ENCODE measurements around the gene C1GALT1. TPM values are rescaled to one million over a fixed set of nuclear protein-coding genes. Genes with fewer than 3 reads are reported as not detected.
"Not testable (repeated sequence)": the region's sequence is repeated elsewhere in the genome, so short reads cannot be mapped to it uniquely, and the experiment has no call there.

Gene C1GALT1
- total RNA-seq, 1 donor from 2014 or later: 8.4 TPM

DNA sequence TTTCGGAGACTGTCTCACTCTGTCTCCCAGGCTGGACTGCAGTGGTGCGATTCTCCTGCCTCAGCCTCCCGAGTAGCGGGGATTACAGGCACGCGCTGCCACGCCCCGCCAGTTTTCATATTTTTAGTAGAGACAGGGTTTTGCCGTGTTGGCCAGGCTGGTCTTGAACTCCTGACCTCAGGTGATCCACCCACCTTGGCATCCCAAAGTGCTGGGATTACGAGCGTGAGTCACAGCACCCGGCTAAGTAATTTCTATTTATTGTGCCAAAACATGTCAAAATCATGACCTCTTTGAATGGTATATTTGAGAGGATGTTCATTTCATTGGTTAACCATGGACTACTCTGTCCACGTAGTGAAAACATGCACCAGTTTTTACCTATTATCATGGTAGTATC is 62.9 kb downstream of the C1GALT1 start:
- not testable (repeated sequence) for H3K9me3 ChIP-seq (ENCODE audit: control insufficient read depth in 3 of 3, low read length in 3 of 3); H3K27ac ChIP-seq (ENCODE audit: low read depth, low read length); H3K36me3 ChIP-seq (ENCODE audit: control insufficient read depth in 3 of 3, insufficient read depth in 3 of 3, low read length in 3 of 3); H3K4me1 ChIP-seq (ENCODE audit: control insufficient read depth in 3 of 3, insufficient read depth in 3 of 3, low read length in 3 of 3); H3K4me3 ChIP-seq (ENCODE audit: low read length in 3 of 3); H3K27me3 ChIP-seq (ENCODE audit: control insufficient read depth in 3 of 3, insufficient read depth in 3 of 3, low read length in 3 of 3); H3K9ac ChIP-seq (ENCODE audit: low read depth in 1 of 3, low read length in 3 of 3)

DNA sequence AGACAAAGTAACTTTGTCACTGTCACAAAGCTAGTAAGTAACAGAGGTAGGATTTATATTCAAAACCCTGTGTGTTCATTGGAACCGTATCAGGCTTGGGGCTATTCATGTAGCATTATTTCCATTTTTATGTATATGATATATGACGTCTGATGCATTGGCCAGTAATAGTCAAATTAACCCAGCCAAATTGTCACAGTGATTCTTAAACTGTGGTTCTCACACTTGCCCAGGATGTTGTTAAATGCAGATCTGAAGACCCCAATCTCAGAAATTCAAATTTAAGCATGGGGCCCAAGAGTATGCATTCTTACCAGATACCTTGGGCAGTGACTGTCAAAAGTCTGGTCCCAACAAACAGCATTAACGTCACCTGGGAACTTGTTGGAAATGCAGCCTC is 63.9 kb downstream of the C1GALT1 start:
- no peaks in the 10 kb centered on the region for H3K36me3 ChIP-seq (ENCODE audit: control insufficient read depth in 3 of 3, insufficient read depth in 3 of 3, low read length in 3 of 3)
- no peak overlapping the region for H3K9ac ChIP-seq (ENCODE audit: low read depth in 1 of 3, low read length in 3 of 3)

DNA sequence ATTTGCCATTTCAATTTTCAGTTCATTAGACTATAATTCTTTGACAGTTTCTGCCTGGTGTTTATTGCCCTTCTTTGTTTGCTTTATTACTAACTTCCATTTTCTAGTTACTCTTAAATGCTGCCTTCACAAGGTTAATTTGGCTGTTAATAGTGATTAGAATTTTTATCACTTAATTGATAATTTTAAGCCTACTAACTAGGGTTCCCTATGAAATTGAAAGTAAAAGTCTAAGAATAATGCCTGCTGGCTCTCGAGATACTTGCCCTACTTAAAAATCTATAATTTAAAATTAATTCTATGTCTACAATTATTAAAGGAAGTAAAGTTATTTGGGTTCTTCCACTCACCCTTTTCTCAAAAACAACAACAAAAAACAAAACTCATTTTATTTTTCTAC is 65.3 kb downstream of the C1GALT1 start:
- no peak overlapping the region for H3K4me3 ChIP-seq (ENCODE audit: low read length in 3 of 3)
- H3K9ac ChIP-seq (ENCODE audit: low read depth in 1 of 3, low read length in 3 of 3): no peak overlapping the region
- H3K36me3 ChIP-seq (ENCODE audit: control insufficient read depth in 3 of 3, insufficient read depth in 3 of 3, low read length in 3 of 3): no peaks in the 10 kb centered on the region
- no peaks in the 10 kb centered on the region for H3K9me3 ChIP-seq (ENCODE audit: control insufficient read depth in 3 of 3, low read length in 3 of 3)
- no peaks in the 10 kb centered on the region for H3K27me3 ChIP-seq (ENCODE audit: control insufficient read depth in 3 of 3, insufficient read depth in 3 of 3, low read length in 3 of 3)
- H3K27ac ChIP-seq (ENCODE audit: low read depth, low read length): no peak overlapping the region
- no peaks in the 10 kb centered on the region for H3K4me1 ChIP-seq (ENCODE audit: control insufficient read depth in 3 of 3, insufficient read depth in 3 of 3, low read length in 3 of 3)

More for the DNA sequence above, 63.9 kb downstream of the C1GALT1 start:
- Histone ChIP-seq H3K4me1 (ENCODE audit: control insufficient read depth in 3 of 3, insufficient read depth in 3 of 3, low read length in 3 of 3) (no peaks in the 10 kb centered on the region), H3K27ac (ENCODE audit: low read depth, low read length) (no peak overlapping the region), H3K9me3 (ENCODE audit: control insufficient read depth in 3 of 3, low read length in 3 of 3) (no peaks in the 10 kb centered on the region), H3K4me3 (ENCODE audit: low read length in 3 of 3) (no peak overlapping the region), H3K27me3 (ENCODE audit: control insufficient read depth in 3 of 3, insufficient read depth in 3 of 3, low read length in 3 of 3) (no peaks in the 10 kb centered on the region)

DNA sequence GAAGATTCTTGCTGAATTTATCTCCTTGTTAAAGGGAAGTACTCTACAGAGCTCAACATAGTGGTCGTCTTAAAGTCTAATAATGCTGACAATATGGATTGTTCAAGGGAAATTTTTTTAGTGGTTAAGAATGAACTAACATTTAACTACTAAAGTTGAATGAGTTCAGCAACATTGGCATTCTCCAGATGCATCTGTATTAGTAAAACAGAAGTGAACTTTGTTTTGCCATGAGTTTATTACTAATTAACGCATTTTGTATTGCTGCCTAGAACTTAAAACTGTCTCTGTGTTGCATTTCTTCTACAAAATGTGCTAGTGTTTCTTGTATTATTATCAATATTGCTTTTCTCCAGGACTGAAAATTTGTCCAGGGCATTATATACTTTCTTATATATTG is 67.5 kb downstream of the C1GALT1 start:
- H3K4me3 ChIP-seq (ENCODE audit: low read length in 3 of 3): no peak overlapping the region
- no peaks in the 10 kb centered on the region for H3K36me3 ChIP-seq (ENCODE audit: control insufficient read depth in 3 of 3, insufficient read depth in 3 of 3, low read length in 3 of 3)
- H3K27ac ChIP-seq (ENCODE audit: low read depth, low read length): no peak overlapping the region
- no peaks in the 10 kb centered on the region for H3K9me3 ChIP-seq (ENCODE audit: control insufficient read depth in 3 of 3, low read length in 3 of 3)
- no peaks in the 10 kb centered on the region for H3K27me3 ChIP-seq (ENCODE audit: control insufficient read depth in 3 of 3, insufficient read depth in 3 of 3, low read length in 3 of 3)
- no peak overlapping the region for H3K9ac ChIP-seq (ENCODE audit: low read depth in 1 of 3, low read length in 3 of 3)
- H3K4me1 ChIP-seq (ENCODE audit: control insufficient read depth in 3 of 3, insufficient read depth in 3 of 3, low read length in 3 of 3): no peaks in the 10 kb centered on the region

DNA sequence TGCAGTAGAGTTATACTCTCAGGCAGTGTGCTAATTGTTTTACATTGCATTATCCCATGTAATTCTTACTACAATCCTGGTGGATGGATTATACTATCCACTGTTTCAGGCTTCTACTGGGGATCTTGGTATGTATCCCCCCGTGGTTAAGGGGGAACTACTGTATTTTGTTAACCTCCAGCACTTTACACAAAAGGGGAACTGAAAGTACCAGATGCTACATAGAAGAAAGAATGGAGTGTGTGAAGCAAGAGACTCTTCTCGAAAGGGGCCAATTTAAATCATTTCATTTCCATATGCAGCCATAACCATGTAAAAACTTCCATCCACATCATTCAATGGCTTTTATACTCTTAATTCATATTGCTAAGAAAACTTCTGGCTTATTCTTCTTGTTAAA is 69.4 kb downstream of the C1GALT1 start:
- no peak overlapping the region for H3K27ac ChIP-seq (ENCODE audit: low read depth, low read length)
- H3K27me3 ChIP-seq (ENCODE audit: control insufficient read depth in 3 of 3, insufficient read depth in 3 of 3, low read length in 3 of 3): no peaks in the 10 kb centered on the region
- no peaks in the 10 kb centered on the region for H3K9me3 ChIP-seq (ENCODE audit: control insufficient read depth in 3 of 3, low read length in 3 of 3)
- H3K4me1 ChIP-seq (ENCODE audit: control insufficient read depth in 3 of 3, insufficient read depth in 3 of 3, low read length in 3 of 3): peaks cover 0 to under 1% (median under 1%) of the 10 kb centered on the region in 3 donors
- no peak overlapping the region for H3K4me3 ChIP-seq (ENCODE audit: low read length in 3 of 3)
- H3K9ac ChIP-seq (ENCODE audit: low read depth in 1 of 3, low read length in 3 of 3): no peak overlapping the region
- no peaks in the 10 kb centered on the region for H3K36me3 ChIP-seq (ENCODE audit: control insufficient read depth in 3 of 3, insufficient read depth in 3 of 3, low read length in 3 of 3)

DNA sequence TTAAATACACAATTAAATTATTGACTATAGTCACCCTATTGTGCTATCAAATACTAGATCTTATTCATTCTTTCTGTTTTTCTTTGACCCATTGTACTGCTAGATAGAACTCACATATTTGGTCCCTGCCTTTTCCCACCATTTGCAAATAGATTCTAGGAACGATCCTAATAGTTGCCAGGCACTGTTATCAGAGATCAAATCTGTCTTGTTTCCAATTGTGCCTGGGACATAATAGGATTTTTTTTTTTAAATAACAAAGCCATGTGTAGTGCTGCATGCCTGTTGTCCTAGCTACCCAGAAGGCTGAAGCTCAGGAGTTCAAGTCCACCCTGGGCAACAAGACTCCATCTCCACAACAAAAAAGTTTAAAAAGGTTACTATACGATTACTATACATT is 72.0 kb downstream of the C1GALT1 start:
- H3K4me1 ChIP-seq (ENCODE audit: control insufficient read depth in 3 of 3, insufficient read depth in 3 of 3, low read length in 3 of 3): peaks cover 7 to 8% (median 8%) of the 10 kb centered on the region in 3 donors
- H3K9me3 ChIP-seq (ENCODE audit: control insufficient read depth in 3 of 3, low read length in 3 of 3): no peaks in the 10 kb centered on the region
- H3K9ac ChIP-seq (ENCODE audit: low read depth in 1 of 3, low read length in 3 of 3): no peak overlapping the region
- no peaks in the 10 kb centered on the region for H3K36me3 ChIP-seq (ENCODE audit: control insufficient read depth in 3 of 3, insufficient read depth in 3 of 3, low read length in 3 of 3)
- no peak overlapping the region for H3K4me3 ChIP-seq (ENCODE audit: low read length in 3 of 3)
- H3K27me3 ChIP-seq (ENCODE audit: control insufficient read depth in 3 of 3, insufficient read depth in 3 of 3, low read length in 3 of 3): no peaks in the 10 kb centered on the region
- H3K27ac ChIP-seq (ENCODE audit: low read depth, low read length): no peak overlapping the region

DNA sequence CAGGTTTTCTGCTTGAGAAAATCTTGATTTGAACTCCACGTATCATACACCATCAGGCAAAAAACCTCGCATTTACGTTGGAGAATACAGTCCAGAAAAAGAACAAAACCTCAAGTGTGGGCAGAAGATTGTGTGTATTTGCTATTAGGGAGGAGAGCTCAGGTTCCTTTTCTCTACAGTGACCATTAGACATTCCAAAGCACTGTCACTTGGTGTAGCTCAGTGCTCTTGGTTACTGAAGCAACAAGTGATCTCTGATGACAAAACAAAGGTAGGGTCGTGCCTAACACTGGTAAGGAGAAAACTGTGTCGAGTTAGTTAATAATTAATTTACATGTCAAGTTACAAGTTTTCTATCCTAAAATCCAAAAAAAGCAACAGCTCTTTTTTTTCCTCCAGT is 72.6 kb downstream of the C1GALT1 start:
- no peak overlapping the region for H3K27ac ChIP-seq (ENCODE audit: low read depth, low read length)
- H3K9me3 ChIP-seq (ENCODE audit: control insufficient read depth in 3 of 3, low read length in 3 of 3): no peaks in the 10 kb centered on the region
- no peaks in the 10 kb centered on the region for H3K27me3 ChIP-seq (ENCODE audit: control insufficient read depth in 3 of 3, insufficient read depth in 3 of 3, low read length in 3 of 3)
- no peaks in the 10 kb centered on the region for H3K36me3 ChIP-seq (ENCODE audit: control insufficient read depth in 3 of 3, insufficient read depth in 3 of 3, low read length in 3 of 3)
- H3K9ac ChIP-seq (ENCODE audit: low read depth in 1 of 3, low read length in 3 of 3): no peak overlapping the region
- H3K4me3 ChIP-seq (ENCODE audit: low read length in 3 of 3): no peak overlapping the region
- H3K4me1 ChIP-seq (ENCODE audit: control insufficient read depth in 3 of 3, insufficient read depth in 3 of 3, low read length in 3 of 3): peaks cover 7 to 8% (median 8%) of the 10 kb centered on the region in 3 donors

DNA sequence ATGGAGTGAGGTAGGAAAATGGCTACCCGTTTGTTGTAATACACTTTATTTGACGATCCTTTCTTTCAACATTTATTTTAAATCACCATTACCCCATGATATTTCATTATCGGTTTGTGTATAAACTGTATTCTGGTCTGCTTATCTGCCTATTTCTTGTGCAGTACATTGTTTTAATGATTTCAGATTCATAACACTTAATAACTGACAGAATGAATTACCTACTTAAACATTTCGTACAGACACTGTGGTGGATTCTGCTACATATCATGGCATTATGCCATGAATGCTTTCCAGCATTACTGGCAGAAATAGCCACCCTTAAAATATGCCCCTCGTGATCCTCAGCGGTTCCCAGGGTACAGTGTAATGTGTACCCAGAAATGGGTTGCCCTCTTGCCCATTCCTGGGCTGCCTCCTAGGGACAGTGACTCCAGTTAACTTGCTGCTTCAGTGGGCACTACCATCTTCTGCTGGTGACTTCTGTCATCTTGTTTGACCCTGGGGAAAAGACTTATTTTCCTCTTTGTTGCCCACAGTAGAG is 74.5 kb downstream of the C1GALT1 start:
- Histone ChIP-seq H3K36me3 (ENCODE audit: control insufficient read depth in 3 of 3, insufficient read depth in 3 of 3, low read length in 3 of 3) (no peaks in the 10 kb centered on the region), H3K27ac (ENCODE audit: low read depth, low read length) (peak overlapping the region; percentile 5), H3K4me1 (ENCODE audit: control insufficient read depth in 3 of 3, insufficient read depth in 3 of 3, low read length in 3 of 3) (peaks cover 7 to 8% (median 8%) of the 10 kb centered on the region in 3 donors), H3K4me3 (ENCODE audit: low read length in 3 of 3) (no peak overlapping the region), H3K27me3 (ENCODE audit: control insufficient read depth in 3 of 3, insufficient read depth in 3 of 3, low read length in 3 of 3) (no peaks in the 10 kb centered on the region), H3K9ac (ENCODE audit: low read depth in 1 of 3, low read length in 3 of 3) (no peak overlapping the region), H3K9me3 (ENCODE audit: control insufficient read depth in 3 of 3, low read length in 3 of 3) (no peaks in the 10 kb centered on the region)

DNA sequence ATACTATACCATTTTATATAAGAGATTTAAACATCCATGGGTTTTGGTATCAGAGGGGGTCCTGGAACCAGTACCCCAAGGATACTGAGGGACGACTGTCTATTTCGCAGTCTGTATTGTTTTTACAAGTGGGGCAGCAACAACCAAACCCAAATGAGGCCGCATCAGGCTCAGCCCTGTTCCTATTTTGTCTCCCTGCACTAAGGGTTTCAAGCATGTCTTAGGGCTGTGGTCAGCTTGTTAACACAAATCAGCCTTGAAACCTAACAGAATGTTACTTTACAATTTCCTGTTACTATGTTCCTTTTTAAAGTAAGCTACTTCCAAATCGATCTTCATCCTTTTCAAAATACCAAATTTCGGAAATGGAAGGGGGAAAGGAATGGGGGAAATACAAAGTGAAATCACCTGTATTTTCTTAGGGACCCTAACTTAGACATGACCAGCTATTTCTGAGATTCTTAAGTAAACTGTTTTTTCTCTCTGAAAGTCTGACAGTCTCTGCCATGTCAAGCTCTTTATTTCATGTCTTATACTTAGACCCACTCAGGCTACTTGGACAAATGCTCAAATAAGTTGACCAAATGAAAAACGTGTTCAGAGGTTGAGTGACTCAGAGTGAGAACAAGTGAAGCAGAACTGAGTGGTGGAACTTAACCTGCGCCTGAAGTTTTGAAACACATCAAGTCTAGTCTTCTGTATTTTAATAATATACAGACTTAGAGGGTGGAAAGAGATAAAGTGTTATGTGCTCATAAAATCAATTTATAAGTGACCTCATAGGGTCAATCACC is 75.8 kb downstream of the C1GALT1 start:
- Histone ChIP-seq H3K36me3 (ENCODE audit: control insufficient read depth in 3 of 3, insufficient read depth in 3 of 3, low read length in 3 of 3) (no peaks in the 10 kb centered on the region), H3K4me1 (ENCODE audit: control insufficient read depth in 3 of 3, insufficient read depth in 3 of 3, low read length in 3 of 3) (peaks cover 7 to 8% (median 8%) of the 10 kb centered on the region in 3 donors), H3K9me3 (ENCODE audit: control insufficient read depth in 3 of 3, low read length in 3 of 3) (no peaks in the 10 kb centered on the region), H3K27ac (ENCODE audit: low read depth, low read length) (no peak overlapping the region), H3K27me3 (ENCODE audit: control insufficient read depth in 3 of 3, insufficient read depth in 3 of 3, low read length in 3 of 3) (no peaks in the 10 kb centered on the region), H3K4me3 (ENCODE audit: low read length in 3 of 3) (no peak overlapping the region), H3K9ac (ENCODE audit: low read depth in 1 of 3, low read length in 3 of 3) (no peak overlapping the region)

DNA sequence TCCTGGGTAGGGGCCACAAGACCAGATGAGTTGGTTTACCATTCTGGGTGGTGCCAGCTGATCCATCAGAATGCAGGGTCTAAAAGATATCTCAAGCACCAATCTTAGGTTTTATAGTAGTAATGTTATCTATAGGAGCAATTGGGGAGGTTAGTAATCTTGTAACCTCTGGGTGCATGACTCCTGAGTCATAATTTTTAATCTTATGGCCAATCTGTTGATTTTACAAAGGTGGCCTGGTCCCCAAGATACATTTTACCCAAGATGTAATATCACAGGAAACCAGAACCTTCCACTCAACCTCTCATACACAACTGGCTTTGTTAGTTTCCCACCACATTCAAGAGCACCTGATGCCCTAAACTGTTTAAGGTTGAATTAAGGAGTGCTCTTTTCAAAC is 79.5 kb downstream of the C1GALT1 start:
- Histone ChIP-seq H3K4me1 (ENCODE audit: control insufficient read depth in 3 of 3, insufficient read depth in 3 of 3, low read length in 3 of 3) (peaks cover 6 to 12% (median 10%) of the 10 kb centered on the region in 3 donors), H3K4me3 (ENCODE audit: low read length in 3 of 3) (no peak overlapping the region), H3K9me3 (ENCODE audit: control insufficient read depth in 3 of 3, low read length in 3 of 3) (no peaks in the 10 kb centered on the region), H3K9ac (ENCODE audit: low read depth in 1 of 3, low read length in 3 of 3) (no peak overlapping the region), H3K36me3 (ENCODE audit: control insufficient read depth in 3 of 3, insufficient read depth in 3 of 3, low read length in 3 of 3) (no peaks in the 10 kb centered on the region), H3K27me3 (ENCODE audit: control insufficient read depth in 3 of 3, insufficient read depth in 3 of 3, low read length in 3 of 3) (no peaks in the 10 kb centered on the region), H3K27ac (ENCODE audit: low read depth, low read length) (no peak overlapping the region)

Data from skeletal muscle tissue (tissue), 4 donors.